ENCODE measurements around the gene PTPRK.

The PTPRK gene

DNA sequence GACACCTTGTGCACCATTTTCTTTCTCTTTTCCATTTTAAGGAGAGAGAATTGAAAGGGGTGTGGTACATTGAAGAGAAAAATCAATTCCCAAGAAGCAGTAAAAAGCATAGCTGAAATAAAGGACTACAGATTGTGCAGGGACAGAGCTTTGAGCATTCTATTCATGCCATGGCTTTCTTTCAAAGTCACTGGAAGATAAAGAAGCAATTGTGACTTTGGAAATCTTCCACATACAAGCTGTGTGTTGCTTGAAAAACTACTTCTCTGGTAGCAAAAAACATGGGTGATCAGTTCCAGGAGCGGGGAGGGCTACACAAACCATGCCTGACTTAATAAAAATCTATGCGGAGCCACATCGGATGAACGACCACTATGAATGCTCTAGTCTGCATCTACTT lies 389.4 kb downstream of the PTPRK start:
- no peak for DNase-seq (ENCODE audit: low read depth)

DNA sequence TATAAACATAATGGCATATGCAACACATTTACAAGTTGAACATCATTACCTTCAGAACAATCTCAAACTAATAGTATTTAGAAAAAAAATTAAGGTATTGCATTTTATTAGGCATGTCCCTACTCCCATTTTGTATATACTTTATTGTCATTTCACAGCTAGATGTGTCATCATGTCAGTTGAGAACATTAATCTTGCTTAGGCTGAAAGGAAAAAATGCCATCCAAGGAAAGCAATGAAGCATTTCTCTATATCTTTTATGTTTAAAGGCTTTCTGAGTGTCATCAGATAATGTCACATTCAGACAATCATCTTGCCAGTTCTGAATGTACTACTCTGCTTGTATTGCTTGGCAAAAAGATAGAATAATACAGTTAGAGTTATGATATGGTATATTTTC lies 390.7 kb downstream of the PTPRK start:
- no peak for DNase-seq (ENCODE audit: low read depth)

- DNase-seq (ENCODE audit: low read depth) = no peak
Observed at GRCh38 chr6:128127650-128128049, 392.7 kb downstream of the PTPRK start.

DNA sequence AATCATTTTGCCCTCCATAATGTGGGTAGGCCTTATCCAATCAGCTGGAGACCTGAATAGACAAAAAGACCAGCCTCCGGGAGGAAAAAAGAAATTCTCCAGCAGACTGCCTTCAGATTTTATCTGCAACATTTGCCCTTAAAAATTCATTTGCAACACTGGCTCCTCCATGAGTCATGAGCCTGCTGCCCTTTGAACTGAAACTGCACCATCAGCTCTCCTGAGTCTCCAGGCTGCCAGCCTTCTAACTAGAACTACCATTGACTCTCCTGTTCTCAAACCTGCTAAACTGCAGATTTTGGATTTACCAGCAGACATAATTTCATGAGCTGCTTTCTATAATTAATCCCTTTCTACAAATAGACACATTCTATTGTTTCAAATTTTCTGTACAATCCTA lies 395.7 kb downstream of the PTPRK start:
- DNase-seq (ENCODE audit: low read depth) = no peak

GRCh38 chr6:128121610-128122009 lies 398.8 kb downstream of the PTPRK start:
- DNase-seq (ENCODE audit: low read depth) = no peak

GRCh38 chr6:128121190-128121589 lies 399.2 kb downstream of the PTPRK start:
- no peak for DNase-seq (ENCODE audit: low read depth)

- peak; percentile 72 for DNase-seq (ENCODE audit: low read depth)
Observed at GRCh38 chr6:128118401-128118800, 402.0 kb downstream of the PTPRK start.

DNA sequence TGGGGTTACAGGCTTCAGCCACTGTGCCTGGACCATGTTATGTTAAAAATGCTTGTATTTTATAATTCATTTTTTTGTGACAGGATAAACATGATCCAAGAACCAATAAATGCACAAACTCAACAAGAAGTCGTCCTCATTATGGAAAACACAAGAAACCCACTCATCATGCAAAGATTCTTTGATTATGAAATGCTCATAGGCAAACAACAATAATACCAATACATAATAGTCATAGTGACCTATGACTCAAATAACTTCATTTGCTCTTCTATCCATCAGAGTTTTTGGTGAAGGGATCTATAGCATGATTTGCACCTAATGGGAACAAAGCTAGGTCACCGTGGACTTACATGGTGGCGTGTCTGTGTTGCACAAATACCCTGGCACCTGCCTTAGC lies 402.5 kb downstream of the PTPRK start:
- no peak for DNase-seq (ENCODE audit: low read depth)

DNA sequence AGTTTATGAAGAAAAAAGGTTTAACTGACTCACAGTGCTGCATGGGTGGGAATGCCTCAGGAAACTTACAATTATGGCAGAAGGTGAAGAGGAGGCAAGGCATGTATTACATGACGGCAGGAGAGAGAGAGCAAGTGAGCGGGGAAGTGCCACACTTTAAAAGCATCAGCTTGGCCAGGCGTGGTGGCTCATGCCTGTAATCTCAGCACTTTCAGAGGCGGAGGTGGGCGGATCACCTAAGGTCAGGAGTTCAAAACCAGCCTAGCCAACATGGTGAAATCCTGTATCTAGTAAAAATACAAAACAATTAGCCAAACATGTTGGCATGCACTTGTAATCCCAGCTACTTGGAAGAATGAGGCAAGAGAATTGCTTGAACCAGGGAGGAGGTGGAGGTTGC lies 406.2 kb downstream of the PTPRK start:
- no peak for DNase-seq (ENCODE audit: low read depth)

DNA sequence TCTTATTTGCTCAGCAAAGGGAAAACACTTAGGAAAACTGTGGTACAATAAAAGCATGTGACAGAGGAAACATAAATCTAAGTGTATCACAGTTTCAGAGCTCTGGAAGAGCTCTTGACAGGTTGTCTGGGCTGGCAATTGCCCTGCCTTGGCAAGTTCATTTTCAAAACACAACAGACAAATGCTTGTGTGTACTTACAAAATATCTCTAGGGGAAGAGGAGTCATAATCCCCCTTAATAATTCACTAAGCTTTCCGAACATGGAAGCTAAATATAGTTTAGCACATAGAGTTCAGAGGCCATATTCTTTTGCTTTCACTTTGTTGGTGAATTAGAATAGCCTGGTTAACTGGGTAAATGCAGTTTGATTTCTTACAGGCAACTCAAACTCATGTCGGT lies 407.9 kb downstream of the PTPRK start:
- DNase-seq (ENCODE audit: low read depth) = no peak

DNA sequence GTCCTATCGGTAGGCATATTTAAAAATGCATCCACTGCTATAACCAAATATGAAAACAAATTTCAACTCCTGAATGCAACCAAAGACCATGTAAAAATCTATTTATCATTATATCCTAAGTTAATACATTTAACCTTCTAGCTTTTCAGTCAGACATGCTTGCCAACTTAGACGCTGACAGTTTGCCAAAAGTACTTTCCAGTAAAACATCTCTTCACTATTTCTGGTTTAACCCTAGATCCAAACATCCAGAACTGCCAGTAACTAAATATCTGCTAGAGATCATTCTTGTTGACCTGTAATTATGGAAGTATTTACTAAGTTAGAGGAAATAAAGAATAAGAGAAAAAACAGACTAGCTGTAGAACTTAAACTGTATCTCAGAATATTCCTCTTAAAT lies 409.3 kb downstream of the PTPRK start:
- DNase-seq (ENCODE audit: low read depth) = peak; percentile 16

- no peak for DNase-seq (ENCODE audit: low read depth)
Observed at GRCh38 chr6:128107682-128108081, 412.7 kb downstream of the PTPRK start.

DNA sequence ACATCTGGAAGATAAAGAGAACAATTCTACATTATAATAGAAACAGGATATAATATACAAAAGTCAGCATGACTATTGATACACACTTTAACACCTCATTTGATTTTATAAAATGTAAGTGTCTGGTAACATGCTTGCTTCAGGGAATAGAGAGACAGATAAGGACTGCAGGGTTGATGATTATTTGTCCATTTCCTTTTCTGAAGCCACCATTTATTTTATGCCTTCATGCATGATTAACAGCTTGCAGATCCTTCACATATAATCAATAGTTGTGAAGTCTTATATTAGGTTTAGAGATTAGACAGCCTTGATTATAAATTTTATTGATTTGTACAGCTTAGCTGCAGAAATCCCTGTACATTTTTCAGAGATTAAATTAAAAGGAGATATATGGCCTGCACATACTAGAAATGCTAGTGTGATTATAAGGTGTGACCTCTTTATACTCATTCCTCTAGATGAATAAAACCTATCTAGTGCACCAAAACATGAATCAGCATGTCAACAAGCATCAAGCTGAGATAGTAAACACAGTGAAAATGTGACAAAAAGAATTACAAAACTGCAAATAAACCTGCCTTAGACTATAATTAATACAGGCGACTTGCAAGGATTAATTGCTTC lies 420.7 kb downstream of the PTPRK start:
- DNase-seq (ENCODE audit: low read depth) = no peak

DNA sequence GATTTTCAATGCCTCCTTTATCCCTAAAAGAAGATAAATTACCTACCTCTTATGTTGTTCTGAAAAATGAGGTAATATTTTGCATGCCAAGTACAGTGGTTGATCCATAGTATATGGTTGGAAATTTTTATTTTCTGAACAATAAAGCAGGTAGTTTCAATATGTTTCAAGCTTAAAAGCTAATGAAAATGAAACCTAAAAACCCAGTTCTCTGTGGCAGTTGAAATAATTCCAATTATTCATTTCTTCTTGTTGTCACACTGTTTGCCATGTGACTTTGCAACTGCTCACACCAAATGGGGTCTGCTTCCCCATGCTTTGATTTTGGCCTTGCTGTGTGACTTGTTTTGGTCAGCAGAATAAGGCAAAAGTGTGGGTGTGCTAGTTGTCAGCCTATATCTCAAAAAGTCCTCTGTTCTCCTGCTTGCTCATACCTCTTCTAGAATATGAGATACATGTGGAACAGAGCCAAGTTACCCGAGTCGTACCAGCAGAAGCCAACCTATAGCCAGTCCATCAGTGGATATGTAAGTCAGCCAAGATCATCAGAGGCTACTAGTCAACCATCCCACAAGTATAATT lies 422.3 kb downstream of the PTPRK start:
- no peak for DNase-seq (ENCODE audit: low read depth)

- no peak for DNase-seq (ENCODE audit: low read depth)
Observed at GRCh38 chr6:128097009-128097408, 423.4 kb downstream of the PTPRK start.

GRCh38 chr6:128095362-128095761 lies 425.0 kb downstream of the PTPRK start:
- no peak for DNase-seq (ENCODE audit: low read depth)

DNA sequence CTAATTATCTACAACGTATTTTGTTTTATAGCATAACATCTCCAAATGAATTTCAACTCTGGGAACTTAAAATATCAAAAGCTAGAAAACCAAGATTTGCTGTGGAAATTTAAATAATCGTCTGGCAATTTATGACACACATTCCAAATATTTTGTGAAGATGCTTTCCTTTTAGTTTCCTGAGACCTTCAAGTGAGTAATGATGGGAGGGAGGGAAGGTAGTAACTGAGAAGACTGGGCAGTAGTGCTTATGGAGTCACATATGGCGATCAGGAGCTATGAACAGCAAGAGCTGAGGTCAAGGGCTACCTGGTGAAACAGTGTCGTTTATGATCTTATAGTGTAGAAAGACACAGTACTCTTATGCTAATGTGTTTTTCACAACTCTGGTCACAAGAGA lies 441.4 kb downstream of the PTPRK start:
- no peak for DNase-seq (ENCODE audit: low read depth)

- DNase-seq (ENCODE audit: low read depth) = no peak
Observed at GRCh38 chr6:128078276-128078675, 442.1 kb downstream of the PTPRK start.

GRCh38 chr6:128076843-128077242 lies 443.6 kb downstream of the PTPRK start:
- no peak for DNase-seq (ENCODE audit: low read depth)

DNA sequence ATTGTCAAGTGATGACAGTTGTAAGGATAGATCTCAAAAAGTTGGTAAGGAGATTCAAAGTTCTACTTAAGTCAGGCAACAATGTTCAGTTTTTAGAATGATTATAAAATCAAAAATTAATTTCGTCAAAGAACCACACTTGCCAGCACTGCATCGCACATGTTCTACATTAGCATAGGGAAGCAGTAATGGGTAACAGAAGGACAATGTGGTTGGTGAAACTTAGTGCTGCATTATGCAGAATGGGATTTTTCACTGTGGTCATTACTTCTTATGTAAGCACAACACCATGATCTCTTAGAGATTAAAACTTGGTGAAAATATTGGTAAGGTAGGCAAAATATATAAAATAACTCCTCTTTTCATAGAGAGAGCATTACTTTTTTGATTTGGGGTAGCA lies 445.8 kb downstream of the PTPRK start:
- peak; percentile 1 for DNase-seq (ENCODE audit: low read depth)

DNA sequence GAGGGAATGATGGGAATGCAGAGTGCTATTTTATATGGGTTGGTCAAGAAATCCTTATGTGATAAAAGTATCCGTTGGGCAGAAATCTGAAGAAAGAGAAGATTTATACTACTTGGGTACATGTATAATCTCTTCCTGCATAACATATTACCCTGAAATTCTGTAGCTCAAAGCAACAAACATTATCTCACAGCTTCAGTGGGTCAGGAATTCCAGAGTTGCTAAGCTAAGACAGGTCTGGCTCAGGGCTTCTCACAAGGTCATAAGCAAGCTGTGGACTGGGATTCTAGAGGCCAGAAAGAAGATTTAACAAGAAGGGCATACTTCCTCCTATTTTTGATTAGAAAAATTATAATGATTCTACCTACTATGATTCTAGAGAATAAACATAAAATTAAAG lies 447.0 kb downstream of the PTPRK start:
- DNase-seq (ENCODE audit: low read depth) = no peak

- no peak for DNase-seq (ENCODE audit: low read depth)
Observed at GRCh38 chr6:128071212-128071611, 449.2 kb downstream of the PTPRK start.

DNA sequence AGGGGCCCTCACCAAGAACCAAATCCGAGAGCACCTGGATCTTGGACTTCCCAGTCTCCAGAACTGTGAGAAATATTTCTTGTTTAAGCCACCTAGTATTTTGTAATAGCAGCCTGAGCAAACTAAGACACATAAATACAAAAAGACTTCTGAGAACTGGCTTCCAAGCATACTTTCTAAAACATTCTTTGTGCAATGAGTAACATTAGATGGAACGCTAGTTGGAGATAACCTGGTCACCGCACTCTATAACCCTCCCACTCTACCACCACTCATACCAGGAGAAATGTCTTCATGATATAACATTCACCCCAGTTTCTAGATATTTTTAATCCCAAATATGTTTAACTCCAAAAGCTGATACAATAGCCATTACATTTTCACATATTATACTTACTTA lies 450.0 kb downstream of the PTPRK start:
- no peak for DNase-seq (ENCODE audit: low read depth)

GRCh38 chr6:128069188-128069587 lies 451.2 kb downstream of the PTPRK start:
- DNase-seq (ENCODE audit: low read depth) = peak; percentile 37

Measured in fibroblast of the conjunctiva (primary cell).